GM11168 (cell line): Measurements from ENCODE around the gene KCP.

Experiments used
- in situ Hi-C: fragments of 300-500 bp; cut with MboI; formaldehyde crosslinking; loops from one replicate; pipeline ENCODE4 v1.12.0; 2022; ENCODE audit warnings: low sequenced_read_pairs; ENCODE audit not compliant: unreplicated experiment

Gene KCP

GRCh38 chr7:128908750-128909624 lies 1.5 kb downstream of the KCP start:
- in situ Hi-C loops: loop anchor here (5.0 to 10.0 kb wide), 2 partner anchors 178 to 306 kb away; no protein-coding TSS in a partner anchor

GRCh38 chr7:128906766-128907559 lies 3.5 kb downstream of the KCP start:
- in situ Hi-C loops: loop anchor here (5.0 to 10.0 kb wide), 2 partner anchors 180 to 308 kb away; no protein-coding TSS in a partner anchor

GRCh38 chr7:128906001-128906765 lies 4.3 kb downstream of the KCP start:
- in situ Hi-C loops: loop anchor here (5.0 to 10.0 kb wide), 2 partner anchors 181 to 309 kb away; no protein-coding TSS in a partner anchor

GRCh38 chr7:128904381-128905197 lies 5.9 kb downstream of the KCP start:
- in situ Hi-C loops: loop anchor here (5.0 to 10.0 kb wide), 2 partner anchors 183 to 310 kb away; no protein-coding TSS in a partner anchor

- in situ Hi-C loops: loop anchor here (10.0 kb wide), 1 partner anchor 311 kb away; no protein-coding TSS in a partner anchor
Measured at GRCh38 chr7:128903621-128904361, 6.7 kb downstream of the KCP start.

GRCh38 chr7:128902761-128903585 lies 7.5 kb downstream of the KCP start:
- in situ Hi-C loops: loop anchor here (10.0 kb wide), 1 partner anchor 312 kb away; no protein-coding TSS in a partner anchor

- in situ Hi-C loops: loop anchor here (10.0 kb wide), 1 partner anchor 315 kb away; no protein-coding TSS in a partner anchor
Measured at GRCh38 chr7:128900237-128900636, 10.3 kb downstream of the KCP start.

- in situ Hi-C loops: no loop called here
Measured at GRCh38 chr7:128899392-128899791, 11.1 kb downstream of the KCP start.

- in situ Hi-C loops: no loop called here
Measured at GRCh38 chr7:128895320-128895719, 15.2 kb downstream of the KCP start.

GRCh38 chr7:128894101-128894440 lies 16.4 kb downstream of the KCP start:
- in situ Hi-C loops: no loop called here

- in situ Hi-C loops: no loop called here
Measured at GRCh38 chr7:128893251-128894100, 17.0 kb downstream of the KCP start.

- in situ Hi-C loops: no loop called here
Measured at GRCh38 chr7:128892521-128893250, 17.8 kb downstream of the KCP start.

- in situ Hi-C loops: no loop called here
Measured at GRCh38 chr7:128891942-128892269, 18.6 kb downstream of the KCP start.

GRCh38 chr7:128891110-128891941 lies 19.2 kb downstream of the KCP start:
- in situ Hi-C loops: no loop called here

GRCh38 chr7:128890306-128891109 lies 20.0 kb downstream of the KCP start:
- in situ Hi-C loops: no loop called here
